ENCODE results near the gene MYO1E. TPM values are rescaled to one million over a fixed set of nuclear protein-coding genes. Genes with fewer than 3 reads are reported as not detected.
"Not testable (repeated sequence)": the region's sequence is repeated elsewhere in the genome, so short reads cannot be mapped to it uniquely, and the experiment has no call there.

MYO1E gene
- total and polyA plus RNA-seq, 7 experiments from 2014 or later: 2.3 to 67.1 (median 3.7) TPM; not detected in 2

DNA sequence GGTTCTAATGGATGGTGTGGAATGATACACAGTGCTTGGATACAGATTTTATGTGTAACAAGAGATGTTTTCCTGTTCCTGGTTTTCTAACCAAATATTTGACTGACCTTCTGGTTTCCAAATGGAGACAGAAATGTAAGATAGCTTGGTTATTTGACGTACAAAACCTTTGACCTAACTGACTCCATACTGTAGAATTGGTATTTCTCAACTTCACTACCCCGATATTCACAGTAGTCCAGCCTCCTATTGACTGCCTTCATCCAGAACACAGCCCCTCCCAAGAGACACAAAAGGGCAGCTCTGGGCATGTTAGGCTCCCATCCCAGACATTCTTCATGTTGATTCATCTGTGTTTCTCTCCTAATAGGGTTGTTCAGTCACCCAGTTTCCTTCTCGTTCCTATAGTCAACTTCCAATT is 33.4 kb downstream of the MYO1E start:
- intact Hi-C loops (cut with micrococcal nuclease): no loop called here
- Histone ChIP-seq H3K36me3 (ENCODE audit: control insufficient read depth in 2 of 3, insufficient read depth in 3 of 3, low read length in 3 of 3) (no peaks in the 10 kb centered on the region), H3K4me1 (ENCODE audit: control insufficient read depth in 2 of 2, insufficient read depth in 2 of 2, low read length in 2 of 2) (no peaks in the 10 kb centered on the region), H3K27me3 (ENCODE audit: control insufficient read depth in 2 of 2, insufficient read depth in 2 of 2, low read length in 2 of 2) (no peaks in the 10 kb centered on the region), H3K4me3 (ENCODE audit: low read length) (no peak overlapping the region), H3K27ac (ENCODE audit: low read depth, low read length) (no peak overlapping the region), H3K9me3 (ENCODE audit: control insufficient read depth in 2 of 3, low read length in 3 of 3) (no peaks in the 10 kb centered on the region)
- ChIA-PET POLR2A (no interaction called here), CTCF (no interaction called here)
- ATAC-seq: no peak
- H3K36me3 Mint-ChIP-seq: peaks cover 0 to 20% (median 0%) of the 10 kb centered on the region in 5 donors
- peaks cover 0 to 11% (median 0%) of the 10 kb centered on the region in 11 donors for H3K9me3 Mint-ChIP-seq
- peaks cover 0 to 31% (median 3%) of the 10 kb centered on the region in 5 donors for H3K27me3 Mint-ChIP-seq
- no peak for DNase-seq
- peaks cover 0 to 2% (median 0%) of the 10 kb centered on the region in 7 donors for H3K4me1 Mint-ChIP-seq
- H3K4me3 Mint-ChIP-seq: no peak overlapping the region
- no peak overlapping the region for H3K27ac Mint-ChIP-seq

DNA sequence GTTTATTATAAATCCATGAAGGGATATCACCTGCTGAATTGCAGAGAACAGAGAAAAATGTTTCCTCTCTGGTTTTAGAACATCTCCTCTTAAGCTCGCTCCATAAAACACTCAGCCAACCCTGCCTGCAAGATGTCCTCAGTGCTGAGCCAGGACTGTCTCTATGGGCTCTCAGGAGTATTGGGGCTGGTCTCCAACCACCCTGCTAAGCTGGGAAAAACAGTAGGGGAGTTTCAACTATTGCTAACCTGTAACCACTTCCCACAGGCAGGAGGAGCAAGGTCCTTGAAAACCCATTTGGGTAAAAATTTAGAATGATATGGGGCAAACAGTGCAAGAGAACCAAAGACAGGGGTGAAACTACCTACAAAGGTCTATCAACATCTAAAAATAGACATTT is 34.3 kb downstream of the MYO1E start:
- ATAC-seq (no peak), DNase-seq (no peak)
- Histone ChIP-seq H3K4me1 (ENCODE audit: control insufficient read depth in 2 of 2, insufficient read depth in 2 of 2, low read length in 2 of 2) (no peaks in the 10 kb centered on the region), H3K4me3 (ENCODE audit: low read length) (no peak overlapping the region), H3K27ac (ENCODE audit: low read depth, low read length) (no peak overlapping the region), H3K36me3 (ENCODE audit: control insufficient read depth in 2 of 3, insufficient read depth in 3 of 3, low read length in 3 of 3) (no peaks in the 10 kb centered on the region), H3K27me3 (ENCODE audit: control insufficient read depth in 2 of 2, insufficient read depth in 2 of 2, low read length in 2 of 2) (no peaks in the 10 kb centered on the region), H3K9me3 (ENCODE audit: control insufficient read depth in 2 of 3, low read length in 3 of 3) (no peaks in the 10 kb centered on the region)
- Mint-ChIP-seq H3K9me3 (peaks cover 0 to 11% (median 0%) of the 10 kb centered on the region in 11 donors), H3K27me3 (peaks cover 0 to 27% (median 3%) of the 10 kb centered on the region in 5 donors), H3K4me3 (no peak overlapping the region), H3K27ac (no peak overlapping the region), H3K4me1 (peaks cover 0 to 5% (median 0%) of the 10 kb centered on the region in 7 donors), H3K36me3 (peaks cover 0 to 15% (median 0%) of the 10 kb centered on the region in 5 donors)
- intact Hi-C loops (cut with micrococcal nuclease): no loop called here
- POLR2A ChIA-PET: no interaction called here
- CTCF ChIA-PET: no interaction called here

DNA sequence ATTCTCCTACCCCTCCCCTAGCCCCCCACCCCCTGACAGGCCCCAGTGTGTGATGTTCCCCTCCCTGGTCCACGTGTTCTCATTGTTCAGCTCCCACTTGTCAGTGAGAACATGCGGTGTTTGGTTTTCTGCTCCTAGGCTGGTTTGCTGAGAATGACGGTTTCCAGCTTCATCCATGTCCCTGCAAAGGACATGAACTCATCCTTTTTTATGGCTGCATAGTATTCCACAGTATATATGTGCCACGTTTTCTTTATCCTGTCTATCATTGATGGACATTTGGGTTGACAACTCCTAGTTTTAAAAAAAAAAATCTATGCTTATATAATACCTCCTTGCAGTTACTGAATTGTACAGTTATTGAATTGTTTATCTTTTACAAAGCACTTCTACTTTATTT is 35.9 kb downstream of the MYO1E start:
- H3K4me3 Mint-ChIP-seq; H3K4me1 Mint-ChIP-seq; intact Hi-C loops (cut with micrococcal nuclease); H3K36me3 ChIP-seq (ENCODE audit: control insufficient read depth in 2 of 3, insufficient read depth in 3 of 3, low read length in 3 of 3); H3K27me3 ChIP-seq (ENCODE audit: control insufficient read depth in 2 of 2, insufficient read depth in 2 of 2, low read length in 2 of 2); DNase-seq; H3K9me3 ChIP-seq (ENCODE audit: control insufficient read depth in 2 of 3, low read length in 3 of 3); POLR2A ChIA-PET; CTCF ChIA-PET; H3K4me3 ChIP-seq (ENCODE audit: low read length); H3K36me3 Mint-ChIP-seq; ATAC-seq; H3K27ac ChIP-seq (ENCODE audit: low read depth, low read length); H3K4me1 ChIP-seq (ENCODE audit: control insufficient read depth in 2 of 2, insufficient read depth in 2 of 2, low read length in 2 of 2); H3K9me3 Mint-ChIP-seq; H3K27ac Mint-ChIP-seq: not testable (repeated sequence)
- H3K27me3 Mint-ChIP-seq: peaks cover 0 to 16% (median 0%) of the 10 kb centered on the region in 5 donors

DNA sequence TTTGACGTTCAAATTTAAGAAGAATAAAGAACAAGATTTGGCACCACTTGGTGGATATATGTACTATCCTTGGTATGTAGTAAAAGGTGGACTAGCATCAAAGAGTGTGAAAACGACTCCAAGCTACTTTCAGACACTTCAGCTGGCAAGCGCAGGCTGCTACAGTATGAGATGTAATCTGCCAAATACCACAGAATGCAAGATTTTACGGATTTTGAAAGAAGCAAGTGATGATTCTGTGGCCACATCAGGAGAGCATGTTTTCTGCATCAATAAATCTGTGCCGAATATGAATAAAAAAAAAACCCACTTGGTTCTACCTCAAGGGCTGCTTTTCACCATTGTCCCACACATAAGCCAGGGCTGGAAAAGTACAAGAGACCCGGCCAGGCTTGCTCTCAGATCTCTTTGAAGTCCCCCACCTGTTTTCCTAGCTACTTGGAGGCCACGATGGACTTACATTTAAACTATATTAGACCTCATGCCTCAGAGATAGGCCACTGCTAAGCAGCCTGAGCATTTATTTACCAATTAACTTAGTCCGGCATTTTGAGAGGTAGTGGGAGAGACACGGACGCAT is 37.4 kb downstream of the MYO1E start:
- H3K4me1 ChIP-seq (ENCODE audit: control insufficient read depth in 2 of 2, insufficient read depth in 2 of 2, low read length in 2 of 2): no peaks in the 10 kb centered on the region
- Mint-ChIP-seq H3K4me1 (peaks cover 0 to 7% (median 0%) of the 10 kb centered on the region in 7 donors), H3K4me3 (no peak overlapping the region), H3K27ac (no peak overlapping the region), H3K36me3 (peaks cover 0 to 6% (median 0%) of the 10 kb centered on the region in 5 donors), H3K9me3 (peaks cover 0 to 4% (median 0%) of the 10 kb centered on the region in 11 donors), H3K27me3 (peaks cover 0 to 23% (median 4%) of the 10 kb centered on the region in 5 donors)
- no peaks in the 10 kb centered on the region for H3K27me3 ChIP-seq (ENCODE audit: control insufficient read depth in 2 of 2, insufficient read depth in 2 of 2, low read length in 2 of 2)
- DNase-seq (no peak), ATAC-seq (no peak)
- CTCF ChIA-PET: no interaction called here
- H3K36me3 ChIP-seq (ENCODE audit: control insufficient read depth in 2 of 3, insufficient read depth in 3 of 3, low read length in 3 of 3): no peaks in the 10 kb centered on the region
- POLR2A ChIA-PET: no interaction called here
- H3K9me3 ChIP-seq (ENCODE audit: control insufficient read depth in 2 of 3, low read length in 3 of 3): no peaks in the 10 kb centered on the region
- no peak overlapping the region for H3K4me3 ChIP-seq (ENCODE audit: low read length)
- no peak overlapping the region for H3K27ac ChIP-seq (ENCODE audit: low read depth, low read length)
- intact Hi-C loops (cut with micrococcal nuclease): no loop called here

DNA sequence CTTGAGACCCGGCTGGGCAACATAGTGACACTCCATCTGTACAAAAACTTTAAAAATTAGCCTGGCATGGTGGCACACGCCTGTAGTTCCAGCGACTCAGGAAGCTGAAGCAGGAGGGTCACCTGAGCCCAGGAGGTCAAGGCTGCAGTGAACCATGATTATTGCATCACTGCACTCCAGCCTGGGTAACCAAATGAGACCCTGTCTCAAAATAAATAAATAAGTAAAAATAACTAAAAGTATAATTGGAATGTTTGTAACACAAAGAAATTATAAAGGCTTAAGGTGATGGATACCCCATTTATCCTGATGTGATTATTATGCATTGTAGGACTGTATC is 38.6 kb downstream of the MYO1E start:
- CTCF ChIA-PET: no interaction called here
- no peak overlapping the region for H3K27ac Mint-ChIP-seq
- H3K36me3 Mint-ChIP-seq: peaks cover 0 to 2% (median 0%) of the 10 kb centered on the region in 5 donors
- no peaks in the 10 kb centered on the region for H3K36me3 ChIP-seq (ENCODE audit: control insufficient read depth in 2 of 3, insufficient read depth in 3 of 3, low read length in 3 of 3)
- intact Hi-C loops (cut with micrococcal nuclease): no loop called here
- no peaks in the 10 kb centered on the region for H3K27me3 ChIP-seq (ENCODE audit: control insufficient read depth in 2 of 2, insufficient read depth in 2 of 2, low read length in 2 of 2)
- H3K9me3 Mint-ChIP-seq: peaks cover 0 to 2% (median 0%) of the 10 kb centered on the region in 11 donors
- no peak overlapping the region for H3K4me3 ChIP-seq (ENCODE audit: low read length)
- peaks cover 3 to 21% (median 5%) of the 10 kb centered on the region in 5 donors for H3K27me3 Mint-ChIP-seq
- POLR2A ChIA-PET: no interaction called here
- peaks cover 0 to 9% (median 0%) of the 10 kb centered on the region in 7 donors for H3K4me1 Mint-ChIP-seq
- no peak for ATAC-seq
- H3K4me3 Mint-ChIP-seq: no peak overlapping the region
- no peak for DNase-seq
- H3K9me3 ChIP-seq (ENCODE audit: control insufficient read depth in 2 of 3, low read length in 3 of 3): no peaks in the 10 kb centered on the region
- H3K4me1 ChIP-seq (ENCODE audit: control insufficient read depth in 2 of 2, insufficient read depth in 2 of 2, low read length in 2 of 2): no peaks in the 10 kb centered on the region
- H3K27ac ChIP-seq (ENCODE audit: low read depth, low read length): no peak overlapping the region

DNA sequence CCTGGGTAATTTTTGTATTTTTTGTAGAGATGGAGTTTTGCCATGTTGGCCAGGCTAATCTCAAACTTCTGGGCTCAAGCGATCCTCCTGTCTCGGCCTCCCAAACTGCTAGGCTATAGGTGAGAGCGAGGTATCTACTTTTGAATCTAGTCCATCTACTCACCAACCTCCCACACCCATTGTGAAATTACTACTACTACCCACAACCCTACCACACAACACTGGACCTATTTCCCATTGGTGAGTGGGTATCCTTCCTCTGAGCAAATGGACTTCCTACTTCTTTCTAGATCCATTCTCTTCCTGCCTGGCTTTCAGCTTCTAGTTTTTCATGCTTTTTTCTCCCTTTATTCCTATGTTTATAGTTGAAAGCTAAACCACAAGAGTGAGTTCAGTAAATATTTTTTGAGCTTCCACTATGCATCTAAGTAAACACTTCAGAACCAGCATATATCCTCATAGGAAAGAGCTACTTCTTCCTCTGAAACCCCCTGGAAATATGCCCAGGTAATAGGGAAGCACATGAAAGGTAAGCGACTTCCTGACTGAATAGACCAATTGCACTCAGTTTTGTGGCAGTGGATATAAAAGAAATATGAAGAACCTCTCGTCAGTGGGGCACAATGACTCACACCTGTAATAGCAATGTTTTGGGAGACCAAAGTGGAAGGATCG is 39.1 kb downstream of the MYO1E start:
- Histone ChIP-seq H3K9me3 (ENCODE audit: control insufficient read depth in 2 of 3, low read length in 3 of 3) (no peaks in the 10 kb centered on the region), H3K36me3 (ENCODE audit: control insufficient read depth in 2 of 3, insufficient read depth in 3 of 3, low read length in 3 of 3) (no peaks in the 10 kb centered on the region), H3K4me3 (ENCODE audit: low read length) (no peak overlapping the region), H3K27me3 (ENCODE audit: control insufficient read depth in 2 of 2, insufficient read depth in 2 of 2, low read length in 2 of 2) (no peaks in the 10 kb centered on the region), H3K4me1 (ENCODE audit: control insufficient read depth in 2 of 2, insufficient read depth in 2 of 2, low read length in 2 of 2) (no peaks in the 10 kb centered on the region), H3K27ac (ENCODE audit: low read depth, low read length) (no peak overlapping the region)
- ATAC-seq (no peak), DNase-seq (no peak)
- Mint-ChIP-seq H3K27ac (peak overlapping the region in 1 of 9 donors; percentile 1), H3K9me3 (peaks cover 0 to 2% (median 0%) of the 10 kb centered on the region in 11 donors), H3K4me1 (peaks cover 0 to 9% (median 0%) of the 10 kb centered on the region in 7 donors), H3K4me3 (no peak overlapping the region), H3K36me3 (peaks cover 0 to 2% (median 0%) of the 10 kb centered on the region in 5 donors), H3K27me3 (peaks cover 3 to 23% (median 5%) of the 10 kb centered on the region in 5 donors)
- intact Hi-C loops (cut with micrococcal nuclease): no loop called here
- CTCF ChIA-PET: no interaction called here
- POLR2A ChIA-PET: no interaction called here

DNA sequence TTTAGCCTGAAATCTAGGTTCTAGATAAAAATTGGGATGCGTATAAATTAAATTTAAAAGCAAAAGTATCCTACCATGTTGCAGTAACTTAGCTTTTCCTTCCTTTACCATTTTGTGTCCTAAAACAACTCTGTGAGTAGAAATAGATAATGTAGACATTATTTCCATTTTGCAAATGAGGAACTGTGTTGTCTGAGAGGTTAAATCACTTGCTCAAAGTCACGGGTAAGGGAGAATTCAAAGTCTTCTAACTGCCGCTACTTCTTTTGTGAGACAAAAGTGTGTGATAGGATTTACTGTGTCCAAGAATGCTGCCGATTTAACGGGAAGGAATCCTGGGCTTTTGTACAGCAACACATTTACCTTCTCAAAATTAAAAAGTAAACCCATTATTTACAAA is 40.7 kb downstream of the MYO1E start:
- Mint-ChIP-seq H3K27me3 (peaks cover 0 to 23% (median 5%) of the 10 kb centered on the region in 5 donors), H3K36me3 (peaks cover 0 to 2% (median 0%) of the 10 kb centered on the region in 5 donors), H3K4me3 (no peak overlapping the region), H3K9me3 (no peaks in the 10 kb centered on the region), H3K27ac (no peak overlapping the region), H3K4me1 (peaks cover 0 to 16% (median 0%) of the 10 kb centered on the region in 7 donors)
- CTCF ChIA-PET: no interaction called here
- intact Hi-C loops (cut with micrococcal nuclease): no loop called here
- Histone ChIP-seq H3K36me3 (ENCODE audit: control insufficient read depth in 2 of 3, insufficient read depth in 3 of 3, low read length in 3 of 3) (no peaks in the 10 kb centered on the region), H3K27me3 (ENCODE audit: control insufficient read depth in 2 of 2, insufficient read depth in 2 of 2, low read length in 2 of 2) (no peaks in the 10 kb centered on the region), H3K4me3 (ENCODE audit: low read length) (no peak overlapping the region), H3K4me1 (ENCODE audit: control insufficient read depth in 2 of 2, insufficient read depth in 2 of 2, low read length in 2 of 2) (no peaks in the 10 kb centered on the region), H3K9me3 (ENCODE audit: control insufficient read depth in 2 of 3, low read length in 3 of 3) (no peaks in the 10 kb centered on the region), H3K27ac (ENCODE audit: low read depth, low read length) (no peak overlapping the region)
- DNase-seq (no peak), ATAC-seq (no peak)
- POLR2A ChIA-PET: no interaction called here

Measured in naive thymus-derived CD4-positive, alpha-beta T cell (primary cell).